VCaP (cell line): Measurements from ENCODE around the gene FBXO40.

Experiments used
- H3K27ac ChIP-seq: fragments of 450-650 bp; 2 replicates; pipeline ENCODE4 v1.5.1; 2017
- TF ChIP-seq, protein P1 (sequence below): fragments of 450-650 bp; conservative IDR thresholded peaks from 2 replicates; pipeline ENCODE4 v1.5.1; 2017; ENCODE audit warnings: mild to moderate bottlenecking, moderate library complexity

Gene FBXO40

DNA sequence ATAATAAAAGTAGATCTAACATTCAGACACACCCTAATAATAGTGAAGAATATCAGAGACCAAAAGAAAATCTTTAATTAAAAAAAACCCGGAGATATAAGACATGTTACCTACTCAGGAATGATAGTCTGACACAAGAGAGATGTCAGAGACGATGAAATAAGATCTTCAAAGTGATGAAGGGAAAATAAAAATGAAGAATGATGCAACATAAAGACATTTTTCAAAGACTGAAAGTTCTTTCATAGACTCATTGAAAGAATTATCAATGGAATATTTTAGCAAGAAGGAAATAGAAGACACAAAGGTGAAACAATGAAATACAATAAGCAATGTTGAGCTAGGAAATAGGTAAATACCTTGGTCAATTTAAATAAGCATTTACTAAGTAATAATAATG, 47.9 kb downstream of the FBXO40 start:
- no peak overlapping the region for H3K27ac ChIP-seq
- TF ChIP-seq, protein P1, sequence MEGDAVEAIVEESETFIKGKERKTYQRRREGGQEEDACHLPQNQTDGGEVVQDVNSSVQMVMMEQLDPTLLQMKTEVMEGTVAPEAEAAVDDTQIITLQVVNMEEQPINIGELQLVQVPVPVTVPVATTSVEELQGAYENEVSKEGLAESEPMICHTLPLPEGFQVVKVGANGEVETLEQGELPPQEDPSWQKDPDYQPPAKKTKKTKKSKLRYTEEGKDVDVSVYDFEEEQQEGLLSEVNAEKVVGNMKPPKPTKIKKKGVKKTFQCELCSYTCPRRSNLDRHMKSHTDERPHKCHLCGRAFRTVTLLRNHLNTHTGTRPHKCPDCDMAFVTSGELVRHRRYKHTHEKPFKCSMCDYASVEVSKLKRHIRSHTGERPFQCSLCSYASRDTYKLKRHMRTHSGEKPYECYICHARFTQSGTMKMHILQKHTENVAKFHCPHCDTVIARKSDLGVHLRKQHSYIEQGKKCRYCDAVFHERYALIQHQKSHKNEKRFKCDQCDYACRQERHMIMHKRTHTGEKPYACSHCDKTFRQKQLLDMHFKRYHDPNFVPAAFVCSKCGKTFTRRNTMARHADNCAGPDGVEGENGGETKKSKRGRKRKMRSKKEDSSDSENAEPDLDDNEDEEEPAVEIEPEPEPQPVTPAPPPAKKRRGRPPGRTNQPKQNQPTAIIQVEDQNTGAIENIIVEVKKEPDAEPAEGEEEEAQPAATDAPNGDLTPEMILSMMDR: no peak

DNA sequence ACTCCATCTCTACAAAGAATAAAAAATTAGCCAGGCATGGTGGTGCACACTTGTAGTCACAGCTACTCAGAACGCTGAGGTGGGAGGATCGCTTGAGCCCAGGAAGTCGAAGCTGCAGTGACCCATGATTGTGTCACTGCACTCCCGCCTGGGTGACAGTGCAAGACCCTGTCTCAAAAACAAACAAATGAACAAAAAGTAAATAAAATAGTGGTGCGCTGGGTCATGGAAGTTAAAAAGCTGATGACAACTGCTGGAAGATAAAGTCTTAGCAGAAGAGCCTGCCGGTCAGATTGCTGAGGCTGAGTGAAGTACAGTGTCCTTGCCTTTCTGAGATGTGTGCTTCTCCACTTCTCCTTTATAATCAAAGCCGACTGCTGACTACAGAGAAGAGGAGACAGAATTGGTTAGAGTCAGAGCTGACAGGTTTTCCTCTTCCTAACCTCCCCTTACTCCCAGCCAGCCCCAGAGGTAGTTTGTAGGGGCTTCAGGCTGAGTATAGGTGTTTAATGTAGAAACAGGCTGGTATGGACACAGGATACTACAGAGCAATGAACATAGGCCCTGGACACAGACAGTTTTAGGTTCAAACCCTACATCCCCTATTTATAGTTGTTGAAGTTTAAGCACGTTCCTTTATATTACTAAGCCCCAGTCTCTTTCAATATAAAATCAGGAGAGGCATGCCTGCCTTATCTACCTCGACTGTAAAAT, 49.6 kb downstream of the FBXO40 start:
- no peak overlapping the region for H3K27ac ChIP-seq
- TF ChIP-seq, protein P1: no peak

DNA sequence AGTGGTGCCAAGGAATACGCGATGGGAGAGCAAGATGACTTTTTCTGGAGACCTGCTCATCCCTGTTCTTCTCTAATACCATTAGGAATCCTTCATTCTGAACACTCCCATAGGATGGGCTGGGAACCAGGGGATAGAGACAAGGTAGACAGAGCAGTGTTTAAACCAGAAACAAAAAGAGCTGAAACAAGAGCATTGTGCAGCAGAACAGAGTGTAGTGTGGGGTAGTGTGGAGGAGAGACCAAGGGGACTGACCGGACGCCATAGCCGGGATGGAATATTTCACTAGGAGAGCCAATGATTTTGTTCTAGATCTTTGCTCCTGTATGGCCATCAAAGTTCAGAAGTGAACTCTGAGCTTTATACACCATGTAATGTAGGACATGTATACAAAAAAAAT, 51.9 kb downstream of the FBXO40 start:
- no peak overlapping the region for H3K27ac ChIP-seq
- TF ChIP-seq, protein P1: no peak

DNA sequence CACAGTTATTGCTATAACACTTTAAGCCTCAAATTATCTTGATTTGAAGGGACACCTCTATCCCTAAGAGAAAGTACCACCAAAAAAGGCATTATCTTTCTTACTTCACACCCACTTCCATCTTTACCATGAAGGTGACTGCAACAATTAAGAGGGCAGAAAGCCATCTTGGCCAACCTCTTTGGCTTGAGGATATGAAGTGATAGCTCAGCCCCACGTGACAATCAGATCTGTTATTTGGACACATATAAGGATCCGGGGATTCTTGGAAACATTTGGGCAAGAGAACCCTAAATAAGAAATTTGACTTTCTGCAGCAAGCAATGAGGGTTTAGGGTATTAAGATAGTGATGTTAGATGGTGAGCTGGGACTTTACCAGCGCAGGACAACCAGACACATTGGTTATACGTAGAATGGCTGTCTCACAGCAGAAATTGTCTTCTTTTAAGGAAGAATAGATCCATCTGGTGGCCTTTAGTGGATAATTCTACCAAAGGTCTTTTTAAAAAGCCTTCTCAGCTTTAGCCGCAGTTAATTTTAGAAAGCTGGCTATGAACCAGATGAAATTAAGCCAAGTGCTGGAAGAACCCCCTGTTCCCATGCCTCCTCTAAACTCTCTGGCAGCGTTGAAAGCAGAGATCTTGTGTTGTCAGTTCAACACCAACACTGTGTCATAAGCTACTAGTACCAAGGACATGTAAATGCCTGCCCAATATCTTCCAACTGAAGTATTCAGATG, 55.2 kb downstream of the FBXO40 start:
- TF ChIP-seq, protein P1: no peak

DNA sequence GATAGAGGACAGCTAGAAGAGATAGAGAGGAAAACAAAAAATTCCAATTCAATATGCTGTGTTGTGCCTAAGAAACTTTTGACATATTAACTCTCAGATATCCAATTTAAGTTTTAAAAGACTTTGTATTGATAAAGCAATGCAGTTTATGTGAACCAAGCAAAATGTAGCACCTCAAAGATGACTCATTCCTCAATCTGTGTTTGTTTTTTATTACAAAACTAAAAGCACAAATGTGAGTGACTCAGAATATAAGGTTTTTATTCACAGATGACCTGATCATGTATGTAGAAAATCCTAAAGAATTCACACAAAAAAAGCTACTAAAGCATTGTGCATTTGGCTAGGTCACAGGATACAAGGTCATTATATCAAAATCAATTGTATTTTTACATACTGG, 56.5 kb downstream of the FBXO40 start:
- TF ChIP-seq, protein P1: no peak
- H3K27ac ChIP-seq: no peak overlapping the region

More for the DNA sequence above, 55.2 kb downstream of the FBXO40 start:
- H3K27ac ChIP-seq: no peak overlapping the region

DNA sequence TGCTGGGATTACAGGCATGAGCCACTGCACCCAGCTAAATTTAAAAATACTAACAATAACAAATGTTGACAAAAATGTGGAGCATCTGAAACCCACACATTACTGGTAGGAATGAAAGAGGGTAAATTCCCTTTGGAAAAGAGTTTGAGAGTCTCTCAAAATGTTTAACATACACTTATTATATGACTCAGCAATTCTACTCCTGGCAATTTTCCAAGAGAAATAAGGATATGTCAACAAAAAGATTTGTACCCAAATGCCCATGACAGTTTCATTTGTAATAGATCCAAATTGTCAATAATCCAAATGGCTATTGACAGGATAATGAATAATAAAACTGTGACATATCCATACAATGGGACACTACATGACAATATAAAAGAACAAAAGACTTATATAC, 58.5 kb downstream of the FBXO40 start:
- TF ChIP-seq, protein P1: no peak
- H3K27ac ChIP-seq: no peak overlapping the region

DNA sequence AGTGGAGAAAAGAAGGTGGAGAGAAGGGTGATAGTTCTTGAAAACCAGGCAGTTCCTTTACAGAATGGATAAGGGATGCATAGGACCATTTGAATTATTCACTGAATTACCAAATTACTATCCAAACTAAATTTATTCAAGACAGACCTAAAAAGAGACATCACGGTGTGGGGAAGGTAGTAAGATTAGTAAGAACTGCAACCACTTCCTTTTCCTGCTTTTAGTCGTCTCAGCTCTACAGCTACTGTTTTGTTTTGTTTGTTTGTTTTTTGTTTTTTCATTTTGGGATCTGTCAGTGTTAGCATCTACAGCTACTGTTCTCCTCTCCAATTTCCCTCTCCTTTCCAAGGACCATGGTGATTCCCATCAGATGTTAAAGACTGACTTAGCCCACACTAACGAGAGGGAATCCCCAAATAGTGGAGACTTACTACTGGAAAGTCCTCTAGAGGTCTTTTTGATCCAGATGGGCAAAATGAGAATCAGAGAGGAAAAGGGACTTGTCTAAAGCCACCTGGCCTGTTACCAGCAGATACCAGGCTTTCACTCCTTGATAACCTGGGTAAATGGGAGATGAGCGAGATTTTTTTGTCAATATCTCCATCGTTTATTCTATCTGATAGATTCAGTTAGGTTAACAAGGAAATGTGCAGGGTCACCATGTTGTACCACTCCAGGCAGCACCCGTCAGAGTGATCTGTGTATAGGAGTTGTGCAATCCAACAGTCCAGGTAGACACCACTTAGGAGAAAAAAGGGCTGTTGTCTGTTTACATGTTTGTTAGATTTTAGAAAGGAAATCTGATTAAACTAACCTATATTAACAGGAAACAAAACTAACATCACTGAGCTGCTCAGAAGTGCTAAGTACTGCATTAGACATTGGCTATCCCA, 61.6 kb downstream of the FBXO40 start:
- no peak overlapping the region for H3K27ac ChIP-seq
- TF ChIP-seq, protein P1: no peak
